ENCODE data around the gene DDX39B. TPM values are rescaled to one million over a fixed set of nuclear protein-coding genes. Genes with fewer than 3 reads are reported as not detected.

The DDX39B gene
- total RNA-seq, 1 donor from 2014 or later = 412 TPM

GRCh38 chr6:31559958-31560696, 18.3 kb upstream of the DDX39B start:
- no peaks in the 10 kb centered on the region for H3K27me3 ChIP-seq (ENCODE audit: control insufficient read depth, insufficient read depth, low read length)
- peaks cover 8% of the 10 kb centered on the region for H3K36me3 ChIP-seq (ENCODE audit: control insufficient read depth, insufficient read depth, low read length)
- no peak for TF ChIP-seq CTCF (IDR thresholded peaks at IDR 0.05; ENCODE audit: insufficient read depth, low read length, poor library complexity, severe bottlenecking)
- no peak for DNase-seq (ENCODE audit: low read depth)
- no peak overlapping the region for H3K4me3 ChIP-seq (ENCODE audit: low read depth, low read length)

DNA sequence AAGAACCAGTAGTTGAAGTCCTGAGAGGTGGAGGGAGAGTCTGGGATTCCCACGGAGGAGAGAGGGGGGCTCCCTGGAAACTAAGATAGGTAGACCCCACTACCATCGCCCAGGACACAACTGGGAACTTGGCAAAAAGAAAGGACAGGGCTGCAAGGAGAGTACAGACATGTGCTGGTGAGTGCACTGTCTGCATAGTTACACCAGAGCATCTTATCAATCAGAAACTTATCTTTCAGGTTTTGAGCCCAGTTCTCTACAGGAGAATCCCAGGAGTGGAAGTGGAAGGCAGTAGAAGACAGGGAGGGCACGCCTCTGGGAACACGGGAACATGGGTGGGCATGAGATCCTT, 17.8 kb upstream of the DDX39B start:
- Histone ChIP-seq H3K36me3 (ENCODE audit: control insufficient read depth, insufficient read depth, low read length) (peaks cover 8% of the 10 kb centered on the region), H3K4me3 (ENCODE audit: low read depth, low read length) (no peak overlapping the region), H3K27me3 (ENCODE audit: control insufficient read depth, insufficient read depth, low read length) (no peaks in the 10 kb centered on the region)
- no peak for TF ChIP-seq CTCF (IDR thresholded peaks at IDR 0.05; ENCODE audit: insufficient read depth, low read length, poor library complexity, severe bottlenecking)
- no peak for DNase-seq (ENCODE audit: low read depth)

GRCh38 chr6:31558631-31559500, 17.1 kb upstream of the DDX39B start:
- no peaks in the 10 kb centered on the region for H3K27me3 ChIP-seq (ENCODE audit: control insufficient read depth, insufficient read depth, low read length)
- DNase-seq (ENCODE audit: low read depth) = no peak
- H3K4me3 ChIP-seq (ENCODE audit: low read depth, low read length) = no peak overlapping the region
- TF ChIP-seq CTCF (IDR thresholded peaks at IDR 0.05; ENCODE audit: insufficient read depth, low read length, poor library complexity, severe bottlenecking) = no peak
- peaks cover 8% of the 10 kb centered on the region for H3K36me3 ChIP-seq (ENCODE audit: control insufficient read depth, insufficient read depth, low read length)

DNA sequence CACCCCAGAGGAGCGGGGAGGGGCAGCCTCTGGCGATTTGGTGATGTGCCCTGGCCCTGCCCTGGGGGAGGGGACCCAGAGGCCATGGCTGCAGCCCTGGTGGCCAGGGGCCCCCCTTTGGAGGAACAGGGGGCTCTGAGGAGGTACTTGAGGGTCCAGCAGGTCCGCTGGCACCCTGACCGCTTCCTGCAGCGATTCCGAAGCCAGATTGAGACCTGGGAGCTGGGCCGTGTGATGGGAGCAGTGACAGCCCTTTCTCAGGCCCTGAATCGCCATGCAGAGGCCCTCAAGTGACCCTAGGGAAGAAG, 16.5 kb upstream of the DDX39B start:
- peaks cover 8% of the 10 kb centered on the region for H3K36me3 ChIP-seq (ENCODE audit: control insufficient read depth, insufficient read depth, low read length)

DNA sequence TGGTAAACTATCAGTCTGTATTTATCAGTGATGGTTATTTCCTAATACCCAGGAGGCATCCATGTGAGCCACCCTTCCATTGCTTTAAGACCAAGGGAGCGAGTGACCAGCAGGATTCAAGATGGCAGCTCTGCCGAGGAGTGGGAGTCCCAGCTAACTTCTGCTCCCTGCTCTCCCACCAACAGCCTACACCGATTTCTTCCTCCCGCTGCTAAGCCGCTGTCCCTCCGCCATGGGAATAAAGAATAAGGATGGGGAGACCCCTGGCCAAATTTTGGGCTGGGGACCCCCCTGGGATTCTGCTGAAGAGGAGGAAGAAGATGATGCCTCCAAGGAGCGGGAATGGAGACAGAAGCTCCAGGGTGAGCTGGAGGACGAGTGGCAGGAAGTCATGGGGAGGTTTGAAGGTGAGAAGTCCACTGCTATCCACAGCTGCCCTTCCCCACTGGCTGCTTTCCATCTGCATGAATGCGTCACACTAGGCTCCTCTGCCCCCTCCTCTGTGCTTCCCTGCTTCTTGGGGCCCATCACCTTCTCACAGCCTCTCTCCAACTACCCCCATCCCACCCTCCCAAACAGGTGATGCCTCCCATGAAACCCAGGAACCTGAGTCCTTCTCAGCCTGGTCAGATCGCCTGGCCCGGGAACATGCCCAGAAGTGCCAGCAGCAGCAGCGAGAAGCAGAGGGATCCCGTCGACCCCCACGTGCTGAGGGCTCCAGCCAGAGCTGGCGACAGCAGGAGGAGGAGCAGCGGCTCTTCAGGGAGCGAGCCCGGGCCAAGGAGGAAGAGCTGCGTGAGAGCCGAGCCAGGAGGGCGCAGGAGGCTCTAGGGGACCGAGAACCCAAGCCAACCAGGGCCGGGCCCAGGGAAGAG, 15.9 kb upstream of the DDX39B start:
- TF ChIP-seq CTCF (IDR thresholded peaks at IDR 0.05; ENCODE audit: insufficient read depth, low read length, poor library complexity, severe bottlenecking) = no peak
- Histone ChIP-seq H3K36me3 (ENCODE audit: control insufficient read depth, insufficient read depth, low read length) (peaks cover 8% of the 10 kb centered on the region), H3K4me3 (ENCODE audit: low read depth, low read length) (no peak overlapping the region), H3K27me3 (ENCODE audit: control insufficient read depth, insufficient read depth, low read length) (no peaks in the 10 kb centered on the region)
- no peak for DNase-seq (ENCODE audit: low read depth)

More for the DNA sequence above, 16.5 kb upstream of the DDX39B start:
- no peaks in the 10 kb centered on the region for H3K27me3 ChIP-seq (ENCODE audit: control insufficient read depth, insufficient read depth, low read length)
- no peak for DNase-seq (ENCODE audit: low read depth)
- no peak overlapping the region for H3K4me3 ChIP-seq (ENCODE audit: low read depth, low read length)
- TF ChIP-seq CTCF (IDR thresholded peaks at IDR 0.05; ENCODE audit: insufficient read depth, low read length, poor library complexity, severe bottlenecking) = no peak

Measured in kidney epithelial cell (primary cell).